ENCODE data around the gene DLG2. TPM values are rescaled to one million over a fixed set of nuclear protein-coding genes. Genes with fewer than 3 reads are reported as not detected.

Gene DLG2
- total and polyA plus RNA-seq, 2 of the 4 experiments (the other 2 are of a cell fraction): 0.31 to 0.36 TPM

DNA sequence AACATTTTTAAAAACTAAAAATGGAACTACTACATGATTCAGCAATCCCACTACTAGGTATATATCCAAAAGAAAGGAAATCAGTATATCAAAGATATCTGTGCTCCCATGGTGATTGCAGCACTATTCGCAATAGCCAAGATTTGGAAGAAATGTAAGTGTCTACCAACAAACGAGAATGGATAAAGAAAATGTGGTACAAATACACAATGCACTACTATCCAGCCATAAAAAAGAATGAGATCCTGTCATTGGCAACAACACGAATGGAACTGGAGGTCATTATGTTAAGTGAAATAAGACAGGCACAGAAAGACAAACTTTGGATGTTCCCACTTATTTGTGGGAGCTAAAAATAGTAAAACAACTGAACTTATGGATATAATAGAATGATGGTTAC, 1765.1 kb downstream of the DLG2 start:
- Histone ChIP-seq H4K20me1 (ENCODE audit: insufficient read depth, low read length) (no peaks in the 10 kb centered on the region), H3K9me1 (ENCODE audit: insufficient read depth, low read length) (no peaks in the 10 kb centered on the region), H3K4ac (ENCODE audit: low read depth, low read length) (no peak overlapping the region), H3K27ac (ENCODE audit: insufficient read depth, low read length) (no peak overlapping the region), H3K18ac (ENCODE audit: low read depth, low read length) (no peak overlapping the region), H2BK20ac (ENCODE audit: low read depth, low read length) (no peak overlapping the region), H2AK5ac (ENCODE audit: low read depth, low read length) (no peak overlapping the region), H3K56ac (ENCODE audit: extremely low read depth, insufficient read depth, low read length) (no peak overlapping the region), H3K27me3 (ENCODE audit: control insufficient read depth, insufficient read depth, low read length) (no peaks in the 10 kb centered on the region), H2BK15ac (ENCODE audit: low read depth, low read length) (no peak overlapping the region), H3K9ac (ENCODE audit: low read depth, low read length) (no peak overlapping the region), H4K5ac (ENCODE audit: low read depth, low read length) (no peak overlapping the region), H3K9me3 (ENCODE audit: control insufficient read depth, insufficient read depth, low read length) (no peaks in the 10 kb centered on the region), H4K91ac (ENCODE audit: insufficient read depth, low read depth, low read length) (no peak overlapping the region), H2AK9ac (replicated peaks; ENCODE audit: low read depth, low read length, poor library complexity) (no peak overlapping the region), H3K4me2 (ENCODE audit: low read depth, low read length) (no peak overlapping the region), H3K23ac (ENCODE audit: low read depth, low read length) (no peak overlapping the region), H2BK5ac (ENCODE audit: low read depth, low read length, poor library complexity, severe bottlenecking) (no peak overlapping the region), H3K14ac (replicated peaks; ENCODE audit: low read depth, low read length) (no peak overlapping the region), H4K8ac (ENCODE audit: low read depth in 2 of 2, low read length in 2 of 2) (no peak overlapping the region), H3K79me1 (ENCODE audit: low read depth in 1 of 2, low read length in 2 of 2) (no peaks in the 10 kb centered on the region), H2BK120ac (ENCODE audit: low read depth, low read length) (no peak overlapping the region), H3K4me1 (ENCODE audit: control insufficient read depth, insufficient read depth, low read length) (no peaks in the 10 kb centered on the region), H3K4me3 (ENCODE audit: insufficient read depth, low read depth, low read length) (no peak overlapping the region), H3K36me3 (ENCODE audit: control insufficient read depth, insufficient read depth, low read length) (no peaks in the 10 kb centered on the region), H2AFZ (replicated peaks; ENCODE audit: low read length, poor library complexity) (no peak overlapping the region)
- in situ Hi-C loops (cut with MboI; ENCODE audit: low sequenced_read_pairs) (no loop called here), intact Hi-C loops (cut with micrococcal nuclease) (no loop called here), dilution Hi-C loops (cut with HindIII; ENCODE audit: low sequenced_read_pairs, unreplicated experiment) (no loop called here)
- ChIA-PET CTCF (no interaction called here), POLR2A (ENCODE audit: unreplicated experiment) (no interaction called here)
- DNase-seq (no peak), ATAC-seq (ENCODE audit: low read depth) (no peak)
- TF ChIP-seq MAFK (IDR thresholded peaks at IDR 0.05; ENCODE audit: low read depth, low read length) (no peak), CHD1 (IDR thresholded peaks at IDR 0.05; ENCODE audit: low read depth, low read length) (no peak), NFE2L2 (IDR thresholded peaks at IDR 0.05; ENCODE audit: low read depth, low read length) (no peak), MXI1 (IDR thresholded peaks at IDR 0.05; ENCODE audit: borderline replicate concordance, low read depth, low read length) (no peak), RAD21 (IDR thresholded peaks at IDR 0.05; ENCODE audit: low read length) (no peak), MAZ (IDR thresholded peaks at IDR 0.05; ENCODE audit: borderline replicate concordance, low read depth, low read length) (no peak), FOS (IDR thresholded peaks at IDR 0.05; ENCODE audit: low read depth, low read length) (no peak), RCOR1 (IDR thresholded peaks at IDR 0.05; ENCODE audit: insufficient replicate concordance, low read length) (no peak), RFX5 (IDR thresholded peaks at IDR 0.05; ENCODE audit: low read depth, low read length) (no peak), CEBPB (IDR thresholded peaks at IDR 0.05; ENCODE audit: low read depth, low read length) (no peak), POLR2A (IDR thresholded peaks at IDR 0.05; ENCODE audit: low read depth, low read length) (no peak), BHLHE40 (IDR thresholded peaks at IDR 0.05; ENCODE audit: low read depth, low read length) (no peak), SMC3 (IDR thresholded peaks at IDR 0.05; ENCODE audit: low read depth, low read length) (no peak)
- TF ChIP-seq, protein P1, sequence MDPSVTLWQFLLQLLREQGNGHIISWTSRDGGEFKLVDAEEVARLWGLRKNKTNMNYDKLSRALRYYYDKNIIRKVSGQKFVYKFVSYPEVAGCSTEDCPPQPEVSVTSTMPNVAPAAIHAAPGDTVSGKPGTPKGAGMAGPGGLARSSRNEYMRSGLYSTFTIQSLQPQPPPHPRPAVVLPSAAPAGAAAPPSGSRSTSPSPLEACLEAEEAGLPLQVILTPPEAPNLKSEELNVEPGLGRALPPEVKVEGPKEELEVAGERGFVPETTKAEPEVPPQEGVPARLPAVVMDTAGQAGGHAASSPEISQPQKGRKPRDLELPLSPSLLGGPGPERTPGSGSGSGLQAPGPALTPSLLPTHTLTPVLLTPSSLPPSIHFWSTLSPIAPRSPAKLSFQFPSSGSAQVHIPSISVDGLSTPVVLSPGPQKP (IDR thresholded peaks at IDR 0.05; ENCODE audit: borderline replicate concordance, low read depth, low read length): no peak
- TF ChIP-seq, protein P2, sequence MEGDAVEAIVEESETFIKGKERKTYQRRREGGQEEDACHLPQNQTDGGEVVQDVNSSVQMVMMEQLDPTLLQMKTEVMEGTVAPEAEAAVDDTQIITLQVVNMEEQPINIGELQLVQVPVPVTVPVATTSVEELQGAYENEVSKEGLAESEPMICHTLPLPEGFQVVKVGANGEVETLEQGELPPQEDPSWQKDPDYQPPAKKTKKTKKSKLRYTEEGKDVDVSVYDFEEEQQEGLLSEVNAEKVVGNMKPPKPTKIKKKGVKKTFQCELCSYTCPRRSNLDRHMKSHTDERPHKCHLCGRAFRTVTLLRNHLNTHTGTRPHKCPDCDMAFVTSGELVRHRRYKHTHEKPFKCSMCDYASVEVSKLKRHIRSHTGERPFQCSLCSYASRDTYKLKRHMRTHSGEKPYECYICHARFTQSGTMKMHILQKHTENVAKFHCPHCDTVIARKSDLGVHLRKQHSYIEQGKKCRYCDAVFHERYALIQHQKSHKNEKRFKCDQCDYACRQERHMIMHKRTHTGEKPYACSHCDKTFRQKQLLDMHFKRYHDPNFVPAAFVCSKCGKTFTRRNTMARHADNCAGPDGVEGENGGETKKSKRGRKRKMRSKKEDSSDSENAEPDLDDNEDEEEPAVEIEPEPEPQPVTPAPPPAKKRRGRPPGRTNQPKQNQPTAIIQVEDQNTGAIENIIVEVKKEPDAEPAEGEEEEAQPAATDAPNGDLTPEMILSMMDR (conservative IDR thresholded peaks at IDR 0.05; ENCODE audit: low read depth, low read length): no peak
- TF ChIP-seq, protein P3, sequence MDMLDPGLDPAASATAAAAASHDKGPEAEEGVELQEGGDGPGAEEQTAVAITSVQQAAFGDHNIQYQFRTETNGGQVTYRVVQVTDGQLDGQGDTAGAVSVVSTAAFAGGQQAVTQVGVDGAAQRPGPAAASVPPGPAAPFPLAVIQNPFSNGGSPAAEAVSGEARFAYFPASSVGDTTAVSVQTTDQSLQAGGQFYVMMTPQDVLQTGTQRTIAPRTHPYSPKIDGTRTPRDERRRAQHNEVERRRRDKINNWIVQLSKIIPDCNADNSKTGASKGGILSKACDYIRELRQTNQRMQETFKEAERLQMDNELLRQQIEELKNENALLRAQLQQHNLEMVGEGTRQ (IDR thresholded peaks at IDR 0.05; ENCODE audit: low read depth, low read length): no peak
- no TSS peak for BruUV-seq (replicated peaks)
- no CpG with 5 or more reads among the region's 3 CpGs for WGBS, 2 experiments (ENCODE audit: extremely low coverage in 2 of 2, insufficient read length in 1 of 2)

Data from IMR-90 (cell line).